SIG-M5 treated with dmso at 0.1 percent for 504 hours (cell line): ENCODE results near the gene DIAPH3.

Experiments
- DNase-seq: peaks from one replicate; lab custom pipeline; 2025; ENCODE audit not compliant: unreplicated experiment; lab: John Stamatoyannopoulos, UW

The DIAPH3 gene

DNA sequence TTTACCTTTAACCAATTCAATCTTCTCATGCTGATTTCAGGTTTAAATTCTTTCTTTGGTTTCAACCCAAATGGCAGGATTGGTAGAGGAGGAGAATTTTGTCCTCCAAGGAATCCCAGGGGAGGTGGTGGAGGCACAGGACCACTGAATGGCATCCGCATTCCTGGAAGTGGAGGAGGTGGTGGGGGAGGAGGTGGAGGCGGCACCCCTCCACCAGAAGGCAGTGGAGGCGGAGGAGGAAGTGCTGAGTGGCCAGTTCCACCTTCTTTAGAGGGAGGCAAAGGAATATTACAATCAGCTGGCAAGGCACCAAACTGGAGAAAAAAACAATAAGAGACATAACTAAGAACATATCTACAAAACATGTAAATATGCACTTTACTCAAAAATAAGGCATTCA is 192.9 kb downstream of the DIAPH3 start:
- DNase-seq = no peak

DNA sequence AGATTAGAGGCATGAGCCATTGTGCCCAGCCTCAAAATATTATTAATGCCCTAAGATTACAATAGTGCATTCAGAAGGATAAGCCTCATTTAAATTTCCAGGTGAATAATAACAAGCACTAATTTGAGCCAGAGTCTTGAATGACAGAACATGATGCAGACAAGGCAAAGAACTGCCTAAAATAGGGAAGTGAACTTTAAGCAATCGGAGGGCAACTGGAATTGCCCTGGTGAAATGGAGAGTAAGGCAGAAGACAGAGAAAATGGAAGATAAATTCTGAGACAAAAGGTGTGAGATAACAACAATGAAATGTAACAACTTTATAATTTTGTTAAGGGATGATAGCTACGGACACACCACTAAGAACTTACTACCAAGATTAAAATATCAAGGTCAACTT is 199.9 kb downstream of the DIAPH3 start:
- peak; percentile 46 for DNase-seq

DNA sequence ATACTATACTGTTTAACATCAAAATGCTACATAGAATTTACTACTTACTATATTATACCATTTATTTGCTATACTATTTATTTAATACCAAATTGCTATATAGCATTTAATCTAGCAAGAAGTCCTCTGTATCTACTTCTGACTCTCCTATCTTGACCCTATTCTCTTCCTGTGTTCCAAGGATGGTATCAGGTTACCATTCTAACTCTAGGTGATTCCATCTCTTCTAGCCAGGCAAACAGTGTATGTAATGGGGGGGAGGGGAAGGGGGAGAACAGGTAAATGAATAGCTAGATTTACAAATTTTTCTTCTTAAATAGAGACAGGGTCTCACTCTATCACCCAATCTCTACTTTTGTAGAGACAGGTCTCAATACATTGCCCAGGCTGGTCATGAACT is 200.3 kb downstream of the DIAPH3 start:
- DNase-seq = no peak

DNA sequence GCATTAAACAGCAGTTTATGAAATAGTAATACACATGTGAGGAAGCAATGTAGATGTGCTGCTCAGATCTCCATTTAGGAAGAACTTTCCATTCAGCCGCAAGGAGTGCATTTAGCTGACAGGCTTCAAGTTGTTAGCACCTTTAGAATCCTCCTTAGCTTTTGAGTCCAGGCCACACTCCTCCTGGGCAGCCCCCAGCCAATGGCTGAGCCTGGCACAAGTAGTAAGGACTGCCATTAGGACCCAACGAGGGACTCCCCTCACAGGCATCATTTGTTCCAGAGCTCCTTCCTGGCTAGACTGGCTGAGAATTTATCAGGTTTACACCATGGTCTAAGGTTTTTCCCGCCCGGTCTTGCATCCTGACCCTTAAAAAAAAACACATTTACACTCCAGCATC is 201.4 kb downstream of the DIAPH3 start:
- no peak for DNase-seq

DNA sequence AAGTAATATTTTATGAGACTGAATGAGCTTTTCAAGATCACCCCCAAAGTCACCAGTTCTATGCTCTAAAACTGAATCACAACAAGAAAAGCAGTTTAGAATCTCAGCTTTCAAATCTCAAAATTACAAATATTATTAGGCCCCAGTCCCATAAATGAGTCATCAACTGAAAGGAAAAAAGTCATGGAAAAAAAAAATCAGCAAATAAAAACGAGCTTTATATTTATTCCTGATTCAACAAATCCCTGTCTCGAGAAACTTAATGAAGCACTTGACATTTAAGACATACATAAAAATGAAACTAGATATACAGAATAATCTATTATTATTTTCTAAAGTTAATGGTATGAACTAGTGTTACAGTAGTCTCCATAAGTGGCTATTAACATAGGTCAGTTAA is 203.0 kb downstream of the DIAPH3 start:
- no peak for DNase-seq

DNA sequence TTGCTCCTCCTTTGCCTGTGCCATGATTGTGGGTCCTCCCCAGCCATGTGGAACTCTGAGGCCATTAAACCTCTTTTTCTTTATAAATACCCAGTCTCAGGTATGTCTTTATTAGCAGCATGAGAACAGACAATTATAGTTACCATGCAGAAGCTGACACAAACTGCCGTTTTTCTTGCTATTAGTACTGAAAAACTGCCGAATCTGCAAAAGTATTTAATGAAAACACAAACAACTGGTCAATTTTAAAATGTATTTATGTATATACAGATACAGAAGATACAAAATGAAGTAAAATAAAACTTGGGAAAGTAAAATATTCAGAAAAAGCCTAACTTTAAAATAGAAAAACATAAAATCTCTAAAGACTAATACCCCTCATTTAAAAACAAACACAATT is 206.3 kb downstream of the DIAPH3 start:
- DNase-seq = no peak

DNA sequence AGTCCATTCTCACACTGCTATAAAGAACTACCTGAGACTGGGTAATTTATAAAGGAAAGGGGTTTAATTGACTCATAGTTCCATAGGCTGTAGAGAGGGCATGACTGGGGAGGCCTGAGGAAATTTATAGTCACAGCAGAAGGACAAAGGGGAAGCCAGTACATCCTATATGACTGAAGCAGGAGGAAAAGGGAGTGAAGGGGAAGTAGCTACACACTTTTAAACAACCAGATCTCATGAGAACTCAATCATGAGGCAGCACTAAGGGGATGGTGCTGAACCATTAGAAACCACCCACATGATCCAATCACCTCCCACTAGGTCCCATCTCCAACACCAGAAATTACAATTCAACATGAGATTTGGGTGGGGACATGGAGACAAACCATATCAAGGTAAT is 209.1 kb downstream of the DIAPH3 start:
- peak; percentile 11 for DNase-seq

DNA sequence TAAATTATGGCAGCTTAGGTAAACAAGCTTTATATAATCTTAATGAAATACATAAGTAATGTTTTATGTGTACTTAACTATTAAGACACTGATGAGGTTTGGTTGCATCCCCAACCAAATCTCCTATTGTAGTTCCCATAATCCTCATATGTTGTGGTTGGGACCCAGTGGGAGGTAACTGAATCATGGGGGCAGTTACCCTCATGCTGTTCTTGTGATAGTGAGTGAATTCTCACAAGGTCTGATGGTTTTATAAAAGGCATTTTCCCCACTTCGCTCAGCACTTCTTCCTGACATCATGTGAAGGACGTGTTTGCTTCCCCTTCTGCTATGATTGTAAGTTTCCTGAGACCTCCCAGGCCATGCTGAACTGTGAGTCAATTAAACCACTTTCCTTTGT is 212.7 kb downstream of the DIAPH3 start:
- no peak for DNase-seq

DNA sequence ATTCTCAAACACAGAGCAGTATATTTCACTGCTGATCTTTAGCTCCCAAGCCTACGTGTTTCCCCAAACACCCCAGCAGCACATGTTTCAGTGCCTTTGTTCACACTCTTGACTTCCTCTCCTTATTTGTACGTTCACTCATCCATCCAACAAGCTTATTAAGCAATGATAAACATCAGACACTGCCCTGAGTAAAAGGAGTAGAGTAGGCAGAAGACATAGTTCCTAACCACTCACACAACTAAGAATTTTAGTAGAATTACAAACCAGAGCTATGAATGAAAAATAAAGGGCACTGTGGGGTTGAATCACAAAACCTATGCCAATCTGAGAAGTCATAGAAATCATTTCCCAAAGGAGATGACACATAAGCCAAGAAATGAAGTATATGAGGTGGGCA is 213.5 kb downstream of the DIAPH3 start:
- DNase-seq = no peak

DNA sequence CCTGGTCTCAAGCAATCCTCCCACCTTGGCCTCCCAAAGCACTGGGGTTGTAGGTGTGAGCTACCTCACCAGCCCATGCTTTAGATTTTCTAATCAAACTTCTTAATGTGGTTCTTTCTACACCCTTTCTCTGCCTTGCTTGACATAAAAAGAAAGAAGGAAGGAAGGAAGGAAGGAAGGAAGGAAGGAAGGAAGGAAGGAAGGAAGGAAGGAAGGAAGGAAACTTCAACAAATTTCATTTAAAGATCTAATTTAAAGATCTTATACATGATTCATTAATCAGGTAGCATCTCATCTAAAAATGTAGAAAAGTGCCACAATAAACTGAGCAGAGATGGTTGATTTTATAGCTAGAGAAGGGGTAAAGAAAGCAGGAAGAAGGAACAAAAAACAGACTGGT is 215.0 kb downstream of the DIAPH3 start:
- DNase-seq = no peak

DNA sequence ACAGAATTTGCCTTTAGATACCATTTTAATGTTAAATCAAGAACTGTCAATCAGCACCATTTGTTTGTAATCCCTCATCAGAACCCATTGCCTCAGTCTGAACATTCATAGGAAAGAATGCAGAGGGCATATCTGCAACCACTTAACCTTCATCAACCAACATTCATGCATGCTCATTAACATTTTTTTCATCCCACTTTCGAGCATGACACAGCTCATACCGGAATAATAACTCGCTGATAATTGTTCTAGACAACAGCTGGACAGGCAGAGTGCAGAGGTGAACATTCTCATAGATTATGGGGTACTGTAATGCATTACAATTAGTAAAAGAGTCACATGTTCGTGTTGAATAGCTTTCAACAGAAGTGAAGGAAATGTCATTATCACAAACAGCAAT is 216.8 kb downstream of the DIAPH3 start:
- no peak for DNase-seq

DNA sequence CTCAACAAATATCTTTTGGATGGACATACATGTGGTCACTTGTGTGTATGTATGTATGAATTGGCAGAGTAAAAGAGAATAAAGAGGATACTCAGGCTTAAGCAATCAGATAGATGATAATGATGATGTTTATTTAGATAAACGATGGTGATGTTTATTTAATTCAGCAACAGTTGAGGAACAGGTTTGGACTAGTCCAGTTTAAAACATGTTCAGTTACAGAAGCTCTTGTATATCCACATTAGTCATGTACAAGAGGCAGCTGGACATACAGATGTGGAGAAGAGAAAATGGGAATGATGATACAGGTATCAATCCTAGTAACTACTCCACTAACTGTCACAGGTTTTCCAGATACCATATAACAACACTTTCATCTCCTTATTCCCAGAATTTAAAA is 232.1 kb downstream of the DIAPH3 start:
- no peak for DNase-seq

DNA sequence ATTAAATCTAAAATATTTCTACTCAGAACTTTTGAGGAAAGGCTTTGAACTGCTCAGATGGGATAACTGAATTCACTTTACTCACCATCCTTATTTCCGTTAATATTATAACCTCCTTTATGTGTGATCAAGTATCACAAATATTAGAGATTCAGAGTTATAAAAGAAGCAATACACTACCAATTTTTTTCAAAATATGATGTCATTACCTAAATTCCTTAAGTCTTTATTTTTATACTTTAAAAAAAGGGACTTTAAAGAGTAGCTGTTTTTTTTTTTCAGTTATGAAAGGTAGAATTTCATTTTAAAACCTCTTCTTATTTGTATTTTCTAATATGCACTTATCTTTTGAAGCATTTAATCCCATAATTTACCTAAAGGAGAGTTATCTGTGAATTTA is 239.5 kb downstream of the DIAPH3 start:
- DNase-seq = no peak

DNA sequence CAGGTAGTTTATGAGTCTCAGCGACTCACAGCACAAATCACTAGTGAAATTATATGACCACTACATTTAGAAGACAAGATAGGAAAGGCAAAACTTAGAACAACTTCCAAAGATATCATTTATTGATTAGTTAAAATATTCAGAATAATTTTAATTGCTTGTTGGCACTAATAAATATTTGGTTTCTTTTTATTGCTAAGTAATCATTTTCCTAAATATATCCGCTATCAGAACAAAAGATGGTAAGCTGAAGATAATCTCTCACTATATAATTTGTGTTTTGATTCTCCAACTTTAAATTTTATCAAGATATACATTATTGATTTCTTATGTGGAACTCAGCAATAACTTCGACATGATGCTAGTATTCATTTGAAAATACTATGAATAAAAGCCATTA is 248.5 kb downstream of the DIAPH3 start:
- DNase-seq = no peak

DNA sequence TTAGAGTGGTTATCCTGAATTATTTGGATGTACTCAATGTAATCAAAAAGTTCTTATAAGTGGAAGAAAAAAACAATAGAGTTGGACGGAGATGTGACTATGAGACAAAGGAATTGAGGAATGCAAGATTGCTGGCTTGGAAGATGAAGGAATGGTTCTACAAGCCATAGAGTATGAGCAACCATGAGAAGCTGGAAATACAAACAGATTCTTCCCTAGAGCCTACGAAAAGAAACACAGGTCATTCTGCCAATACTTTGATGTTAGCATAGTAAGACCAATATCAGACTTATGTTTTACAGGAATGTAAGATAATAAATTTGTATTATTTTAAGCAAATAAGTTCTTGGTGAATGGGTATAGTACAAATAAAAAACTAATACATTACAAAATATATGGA is 249.2 kb downstream of the DIAPH3 start:
- no peak for DNase-seq

DNA sequence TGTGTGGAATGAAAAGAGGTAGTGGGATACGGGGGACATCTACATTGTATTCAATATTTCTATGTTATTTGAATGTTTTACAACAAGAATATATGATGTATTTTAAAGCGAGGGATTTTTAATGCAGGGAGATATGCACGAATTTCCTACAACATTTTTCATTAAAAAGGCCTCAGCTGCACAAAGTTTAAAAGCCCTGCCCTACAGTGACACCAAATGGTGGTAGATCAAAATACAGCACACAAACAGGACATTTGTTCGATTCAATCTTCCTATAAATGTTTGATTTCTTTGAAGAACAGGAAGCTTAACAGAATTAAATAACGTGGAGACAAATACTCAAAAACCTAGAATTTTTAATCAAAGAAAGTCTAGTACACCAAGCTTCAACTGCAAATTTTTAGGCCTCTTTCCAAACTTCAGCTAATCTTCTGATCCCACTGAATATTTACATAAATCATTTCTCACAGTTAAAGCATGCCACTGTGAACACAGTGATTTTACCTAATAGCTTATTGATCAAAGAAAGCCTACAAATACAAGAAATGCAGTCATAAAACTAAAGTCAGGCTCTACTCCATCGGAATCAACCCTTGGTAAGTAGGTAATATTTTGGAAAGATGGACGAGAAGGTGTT is 257.2 kb downstream of the DIAPH3 start:
- no peak for DNase-seq

DNA sequence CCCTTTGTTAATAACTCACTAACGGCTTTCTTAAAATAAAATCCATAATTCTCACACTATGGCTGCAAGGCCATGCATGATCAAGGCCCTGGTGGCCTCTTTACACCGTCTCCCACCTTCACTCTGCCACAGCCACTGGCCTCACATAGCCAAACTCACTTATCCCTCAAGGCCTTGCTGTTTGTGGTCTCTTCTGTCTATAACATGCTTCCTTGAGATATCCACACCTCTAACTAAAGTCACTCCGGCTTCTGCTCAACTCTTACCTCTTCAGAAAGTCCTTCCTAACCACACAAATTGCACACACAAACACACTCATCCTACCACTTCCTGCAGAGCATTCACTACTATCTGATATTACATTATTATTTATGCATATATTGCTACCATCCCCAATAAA is 262.5 kb downstream of the DIAPH3 start:
- no peak for DNase-seq

DNA sequence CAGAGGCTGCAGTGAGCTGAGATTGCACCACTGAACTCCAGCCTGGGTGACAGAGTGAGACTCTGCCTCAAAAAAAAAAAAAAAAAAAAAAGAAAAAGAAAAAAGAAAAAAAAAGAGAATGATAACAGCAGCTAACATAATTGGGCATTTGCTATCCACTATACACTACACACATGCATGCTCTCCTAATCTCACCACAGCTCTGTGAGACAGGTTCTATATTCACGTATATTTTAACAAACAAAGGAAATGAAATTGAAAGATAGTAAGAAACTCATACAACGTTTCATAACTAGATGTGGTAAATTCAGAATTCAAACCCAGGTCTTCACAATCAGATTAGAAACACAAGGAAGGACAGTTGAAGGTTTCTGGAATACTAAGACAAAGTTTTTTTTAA is 265.7 kb downstream of the DIAPH3 start:
- DNase-seq = no peak

DNA sequence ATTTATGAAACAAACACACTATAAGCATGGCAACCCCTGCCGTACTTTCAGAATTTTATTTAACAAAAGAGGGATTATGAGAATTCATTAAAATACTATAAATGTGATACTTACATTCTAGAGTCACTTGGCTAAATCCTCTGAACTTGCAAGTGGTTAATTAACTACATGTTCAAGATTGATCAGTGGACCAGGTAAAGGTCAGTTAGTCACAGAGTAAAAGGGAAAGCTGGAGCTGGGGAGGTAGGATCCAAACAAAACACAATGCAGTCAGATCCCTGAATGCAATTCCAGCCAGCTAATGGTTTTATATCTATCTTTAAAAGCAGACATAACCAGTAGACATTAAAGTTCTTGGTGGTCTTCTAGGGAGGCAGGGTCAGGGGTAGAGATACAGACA is 270.5 kb downstream of the DIAPH3 start:
- DNase-seq = no peak

DNA sequence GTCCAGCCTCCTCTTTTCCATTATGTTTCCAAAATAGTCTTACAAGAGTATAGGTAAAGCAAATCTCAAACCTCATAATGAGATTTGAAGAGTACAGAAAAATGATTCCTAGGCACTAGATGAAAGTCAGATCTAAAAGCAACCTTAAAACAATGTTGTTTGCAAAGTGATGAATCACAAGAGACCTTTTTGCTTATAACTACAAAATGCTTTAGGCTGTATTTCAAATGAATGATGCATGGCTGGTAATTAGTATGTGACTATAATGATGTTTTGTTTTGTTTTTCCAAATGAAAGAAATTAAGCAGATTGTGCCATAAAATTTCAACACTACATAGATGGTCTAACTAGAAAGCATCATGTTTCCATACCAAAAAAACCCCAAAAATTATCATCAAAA is 272.7 kb downstream of the DIAPH3 start:
- no peak for DNase-seq

DNA sequence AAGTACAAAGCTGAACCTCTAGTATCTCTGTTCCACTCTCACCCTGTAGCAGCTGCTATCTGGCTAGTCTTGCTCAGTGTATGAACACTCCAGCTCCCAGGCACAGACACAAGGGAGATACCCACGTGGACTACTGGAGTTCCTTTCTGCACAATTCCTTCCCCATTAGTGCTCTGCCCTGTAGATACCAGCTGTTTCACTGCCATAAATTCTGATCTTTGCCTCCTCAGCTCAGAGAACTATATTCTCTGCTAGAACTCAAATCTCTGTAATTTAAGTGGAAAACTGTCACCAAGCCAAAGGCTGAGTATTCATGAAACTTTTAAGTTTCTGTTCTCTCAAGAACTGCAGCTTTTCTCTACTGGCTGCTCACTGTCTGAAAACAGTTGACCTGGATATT is 273.7 kb downstream of the DIAPH3 start:
- no peak for DNase-seq

DNA sequence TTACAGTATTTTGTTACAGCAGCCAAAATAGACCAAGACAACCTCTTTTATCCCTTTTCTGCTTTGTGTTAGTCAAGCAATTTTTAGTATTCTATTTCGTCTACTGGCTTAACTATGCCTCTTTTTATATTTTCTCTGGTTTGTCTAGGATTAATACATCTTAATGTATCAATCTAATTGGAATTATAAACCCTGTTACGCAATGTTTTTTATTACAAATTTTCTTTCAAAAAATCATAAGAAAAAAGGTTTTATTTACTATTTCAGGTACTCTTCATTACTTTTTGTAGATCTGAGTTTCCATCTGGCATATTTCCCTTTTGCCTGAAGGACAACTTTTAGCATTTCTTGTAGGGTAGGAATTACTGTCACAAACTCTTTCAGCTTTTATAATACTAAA is 275.3 kb downstream of the DIAPH3 start:
- no peak for DNase-seq

DNA sequence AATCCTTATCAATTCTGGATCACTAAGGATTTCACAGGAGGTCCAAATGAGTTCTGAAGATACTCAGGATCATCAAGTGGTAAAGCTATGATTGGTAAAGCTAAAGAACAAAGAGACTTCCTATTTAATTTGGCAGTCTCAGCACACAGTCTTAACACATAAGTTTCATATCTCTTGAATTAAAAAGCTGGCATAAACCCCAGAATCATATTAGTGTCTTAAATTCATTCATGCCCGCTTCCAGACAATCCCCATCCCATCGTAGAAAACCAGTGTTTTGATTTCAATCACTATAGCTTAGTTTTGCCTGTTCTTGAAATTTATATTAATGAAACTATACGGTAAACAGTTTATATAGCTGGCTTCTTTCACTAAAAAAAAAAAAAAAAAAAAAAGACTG is 278.7 kb downstream of the DIAPH3 start:
- no peak for DNase-seq

DNA sequence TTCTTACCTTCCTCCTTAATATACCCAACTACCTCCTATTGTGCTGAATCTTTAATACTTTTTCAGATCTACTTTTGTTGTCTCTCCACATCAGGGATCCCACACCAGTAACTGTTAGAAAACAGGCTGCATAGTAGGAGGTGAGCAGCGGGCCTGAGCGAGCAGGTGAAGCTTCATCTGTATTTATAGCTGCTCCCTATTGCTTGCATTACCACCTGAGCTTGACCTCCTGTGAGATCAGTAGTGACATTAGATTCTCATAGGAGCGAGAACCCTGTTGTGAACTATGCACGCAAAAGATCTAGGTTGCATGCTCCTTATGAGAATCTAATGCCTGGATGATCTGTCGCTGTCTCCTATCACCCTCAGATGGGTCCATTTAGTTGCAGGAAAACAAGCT is 279.8 kb downstream of the DIAPH3 start:
- DNase-seq = no peak
